ENCODE data around the gene CNKSR3.

DNA sequence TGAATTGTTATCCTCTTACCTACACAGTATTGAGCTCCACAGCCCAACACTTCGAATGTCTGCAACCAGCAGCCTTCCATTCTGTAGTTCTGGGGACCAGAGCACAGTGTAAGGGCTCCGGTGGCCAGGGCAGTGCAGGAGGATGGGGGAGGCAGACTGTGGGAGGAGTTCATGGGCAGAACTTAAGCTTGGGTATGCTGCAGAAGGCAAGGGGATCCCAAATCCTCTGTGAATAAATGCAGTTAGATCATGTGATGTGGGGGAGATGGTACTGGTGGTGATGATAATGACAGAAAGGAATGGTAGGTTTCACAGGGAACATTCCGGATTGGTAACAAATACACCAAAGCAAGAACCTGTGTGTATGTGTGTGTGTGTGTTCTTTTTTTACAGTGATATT, 26.5 kb upstream of the CNKSR3 start:
- TF ChIP-seq, protein P1, sequence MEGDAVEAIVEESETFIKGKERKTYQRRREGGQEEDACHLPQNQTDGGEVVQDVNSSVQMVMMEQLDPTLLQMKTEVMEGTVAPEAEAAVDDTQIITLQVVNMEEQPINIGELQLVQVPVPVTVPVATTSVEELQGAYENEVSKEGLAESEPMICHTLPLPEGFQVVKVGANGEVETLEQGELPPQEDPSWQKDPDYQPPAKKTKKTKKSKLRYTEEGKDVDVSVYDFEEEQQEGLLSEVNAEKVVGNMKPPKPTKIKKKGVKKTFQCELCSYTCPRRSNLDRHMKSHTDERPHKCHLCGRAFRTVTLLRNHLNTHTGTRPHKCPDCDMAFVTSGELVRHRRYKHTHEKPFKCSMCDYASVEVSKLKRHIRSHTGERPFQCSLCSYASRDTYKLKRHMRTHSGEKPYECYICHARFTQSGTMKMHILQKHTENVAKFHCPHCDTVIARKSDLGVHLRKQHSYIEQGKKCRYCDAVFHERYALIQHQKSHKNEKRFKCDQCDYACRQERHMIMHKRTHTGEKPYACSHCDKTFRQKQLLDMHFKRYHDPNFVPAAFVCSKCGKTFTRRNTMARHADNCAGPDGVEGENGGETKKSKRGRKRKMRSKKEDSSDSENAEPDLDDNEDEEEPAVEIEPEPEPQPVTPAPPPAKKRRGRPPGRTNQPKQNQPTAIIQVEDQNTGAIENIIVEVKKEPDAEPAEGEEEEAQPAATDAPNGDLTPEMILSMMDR (IDR thresholded peaks at IDR 0.05), result no peak
- no peak for TF ChIP-seq POLR2A (IDR thresholded peaks at IDR 0.05)

All from right lobe of liver (tissue), 4 donors.